Measurements from ENCODE around the gene PPP1R8. TPM values are rescaled to one million over a fixed set of nuclear protein-coding genes. Genes with fewer than 3 reads are reported as not detected.

The PPP1R8 gene
- total and polyA plus RNA-seq, 10 of the 15 experiments (the other 5 are each of a cell fraction or from before 2014, with no cell fraction given): 10.2 to 77.0 (median 53.0) TPM

DNA sequence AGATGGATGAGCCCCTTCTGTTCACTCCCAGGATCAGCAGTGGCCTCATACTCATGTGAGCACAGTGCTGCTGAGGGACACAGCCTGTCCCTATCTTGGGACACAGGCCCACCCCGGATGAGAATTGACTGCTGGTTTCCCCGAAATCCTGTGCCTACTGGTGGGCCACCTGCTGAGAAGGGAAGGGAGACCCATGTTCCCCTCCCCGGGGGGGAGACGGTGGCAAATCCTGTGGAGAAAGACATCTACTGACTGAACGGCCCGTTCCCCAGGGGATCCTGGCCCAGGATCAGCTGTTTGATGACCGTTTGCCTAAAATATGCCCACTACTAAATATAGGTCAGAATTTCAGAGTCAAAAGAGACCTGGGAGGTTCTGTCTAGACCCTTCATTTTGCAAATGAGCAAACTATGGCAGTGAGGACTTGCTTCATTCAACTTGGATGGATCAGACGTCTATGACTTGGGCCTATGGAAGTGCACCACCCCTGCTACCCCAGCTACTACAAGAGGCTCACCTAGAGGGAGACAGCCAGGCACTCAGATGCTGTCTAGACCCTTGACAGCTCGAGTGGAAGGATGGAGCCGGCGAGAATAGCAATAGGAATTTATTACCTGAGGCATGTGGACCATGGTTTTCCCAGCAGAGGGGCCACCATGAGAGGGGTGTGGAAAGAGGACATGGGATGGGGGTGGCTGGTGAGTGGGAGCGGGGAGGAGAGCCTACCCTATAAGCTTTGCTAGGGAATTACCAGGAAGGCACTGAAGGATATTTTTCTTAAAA lies 26.2 kb downstream of the PPP1R8 start:
- Histone ChIP-seq H2AFZ (ENCODE audit: control insufficient read depth, low read depth, low read length) (no peak overlapping the region), H3K9ac (ENCODE audit: control insufficient read depth, insufficient read depth, low read length) (no peak overlapping the region), H4K20me1 (ENCODE audit: control insufficient read depth, insufficient read depth) (no peaks in the 10 kb centered on the region), H3K79me2 (ENCODE audit: control insufficient read depth, insufficient read depth, low read length) (no peaks in the 10 kb centered on the region), H3K36me3 (ENCODE audit: control insufficient read depth in 2 of 2, insufficient read depth in 2 of 2, low read length in 1 of 2) (no peaks in the 10 kb centered on the region; a peak in 1 of 4 replicates), H3K4me2 (ENCODE audit: control insufficient read depth, insufficient read depth) (no peak overlapping the region), H3K9me3 (replicated peaks; ENCODE audit: control insufficient read depth, insufficient read depth, low read length) (no peaks in the 10 kb centered on the region), H3K27me3 (replicated peaks in 1 of 2; ENCODE audit: control insufficient read depth in 2 of 2, insufficient read depth in 2 of 2, low read length in 1 of 2) (no peaks in the 10 kb centered on the region), H3K4me3 (no peak overlapping the region), H3K4me1 (ENCODE audit: control insufficient read depth, insufficient read depth, low read length) (peaks cover 4% of the 10 kb centered on the region; the same call in 1 of the 2 replicates), H3K27ac (ENCODE audit: control insufficient read depth, insufficient read depth) (no peak overlapping the region)
- ChIA-PET RAD21 (ENCODE audit: unreplicated experiment) (interaction anchor here (0.6 to 4.5 kb wide), 18 partner anchors 9 to 520 kb away, joined by 3 to 32 read pairs (median 4); partner anchors contain the start of genes FAM76A and XKR8), POLR2A (interaction anchor here (0.7 kb wide), 1 partner anchor 788 kb away, joined by 7 read pairs; no protein-coding TSS in a partner anchor), CTCF (interaction anchor here (0.9 to 5.0 kb wide), 19 partner anchors 8 to 502 kb away, joined by 3 to 50 read pairs (median 5); no protein-coding TSS in a partner anchor), SMC1A (ENCODE audit: uncharacterized antibody, unreplicated experiment) (interaction anchor here (0.9 to 5.1 kb wide), 9 partner anchors 18 to 357 kb away, joined by 3 to 44 read pairs (median 5); partner anchors contain the start of gene SMPDL3B)
- 54% methylated on average over 12 of the region's 12 CpGs for WGBS (ENCODE audit: insufficient coverage, insufficient replicate concordance, low lambda C conversion rate, missing lambda C conversion rate)
- FAIRE-seq (no peak), ATAC-seq (no peak), DNase-seq (ENCODE audit: low read depth, low spot score) (no peak)
- intact Hi-C loops (cut with micrococcal nuclease; ENCODE audit: unreplicated experiment) (loop anchor here (5.0 kb wide), 1 partner anchor 231 kb away; the partner anchor contains the start of gene EYA3), in situ Hi-C loops (cut with MboI) (no loop called here)
- no TSS peak for BruUV-seq (replicated peaks)
- TF ChIP-seq IKZF1 (conservative IDR thresholded peaks at IDR 0.05): no peak
- no peak for TF ChIP-seq BMI1 (IDR thresholded peaks at IDR 0.05; ENCODE audit: borderline replicate concordance)
- TF ChIP-seq, protein P1, sequence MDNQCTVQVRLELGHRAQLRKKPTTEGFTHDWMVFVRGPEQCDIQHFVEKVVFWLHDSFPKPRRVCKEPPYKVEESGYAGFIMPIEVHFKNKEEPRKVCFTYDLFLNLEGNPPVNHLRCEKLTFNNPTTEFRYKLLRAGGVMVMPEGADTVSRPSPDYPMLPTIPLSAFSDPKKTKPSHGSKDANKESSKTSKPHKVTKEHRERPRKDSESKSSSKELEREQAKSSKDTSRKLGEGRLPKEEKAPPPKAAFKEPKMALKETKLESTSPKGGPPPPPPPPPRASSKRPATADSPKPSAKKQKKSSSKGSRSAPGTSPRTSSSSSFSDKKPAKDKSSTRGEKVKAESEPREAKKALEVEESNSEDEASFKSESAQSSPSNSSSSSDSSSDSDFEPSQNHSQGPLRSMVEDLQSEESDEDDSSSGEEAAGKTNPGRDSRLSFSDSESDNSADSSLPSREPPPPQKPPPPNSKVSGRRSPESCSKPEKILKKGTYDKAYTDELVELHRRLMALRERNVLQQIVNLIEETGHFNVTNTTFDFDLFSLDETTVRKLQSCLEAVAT (IDR thresholded peaks at IDR 0.05): no peak
- no peak for TF ChIP-seq FOS (IDR thresholded peaks at IDR 0.05; ENCODE audit: borderline replicate concordance, extremely low read depth, insufficient read length)
- TF ChIP-seq NFYB (IDR thresholded peaks at IDR 0.05; ENCODE audit: insufficient read depth, low read depth, low read length): no peak
- no peak for TF ChIP-seq RCOR1 (conservative IDR thresholded peaks at IDR 0.05; ENCODE audit: low read depth, low read length)
- TF ChIP-seq, protein P2, sequence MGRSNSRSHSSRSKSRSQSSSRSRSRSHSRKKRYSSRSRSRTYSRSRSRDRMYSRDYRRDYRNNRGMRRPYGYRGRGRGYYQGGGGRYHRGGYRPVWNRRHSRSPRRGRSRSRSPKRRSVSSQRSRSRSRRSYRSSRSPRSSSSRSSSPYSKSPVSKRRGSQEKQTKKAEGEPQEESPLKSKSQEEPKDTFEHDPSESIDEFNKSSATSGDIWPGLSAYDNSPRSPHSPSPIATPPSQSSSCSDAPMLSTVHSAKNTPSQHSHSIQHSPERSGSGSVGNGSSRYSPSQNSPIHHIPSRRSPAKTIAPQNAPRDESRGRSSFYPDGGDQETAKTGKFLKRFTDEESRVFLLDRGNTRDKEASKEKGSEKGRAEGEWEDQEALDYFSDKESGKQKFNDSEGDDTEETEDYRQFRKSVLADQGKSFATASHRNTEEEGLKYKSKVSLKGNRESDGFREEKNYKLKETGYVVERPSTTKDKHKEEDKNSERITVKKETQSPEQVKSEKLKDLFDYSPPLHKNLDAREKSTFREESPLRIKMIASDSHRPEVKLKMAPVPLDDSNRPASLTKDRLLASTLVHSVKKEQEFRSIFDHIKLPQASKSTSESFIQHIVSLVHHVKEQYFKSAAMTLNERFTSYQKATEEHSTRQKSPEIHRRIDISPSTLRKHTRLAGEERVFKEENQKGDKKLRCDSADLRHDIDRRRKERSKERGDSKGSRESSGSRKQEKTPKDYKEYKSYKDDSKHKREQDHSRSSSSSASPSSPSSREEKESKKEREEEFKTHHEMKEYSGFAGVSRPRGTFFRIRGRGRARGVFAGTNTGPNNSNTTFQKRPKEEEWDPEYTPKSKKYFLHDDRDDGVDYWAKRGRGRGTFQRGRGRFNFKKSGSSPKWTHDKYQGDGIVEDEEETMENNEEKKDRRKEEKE (IDR thresholded peaks at IDR 0.05): no peak
- TF ChIP-seq, protein P3, sequence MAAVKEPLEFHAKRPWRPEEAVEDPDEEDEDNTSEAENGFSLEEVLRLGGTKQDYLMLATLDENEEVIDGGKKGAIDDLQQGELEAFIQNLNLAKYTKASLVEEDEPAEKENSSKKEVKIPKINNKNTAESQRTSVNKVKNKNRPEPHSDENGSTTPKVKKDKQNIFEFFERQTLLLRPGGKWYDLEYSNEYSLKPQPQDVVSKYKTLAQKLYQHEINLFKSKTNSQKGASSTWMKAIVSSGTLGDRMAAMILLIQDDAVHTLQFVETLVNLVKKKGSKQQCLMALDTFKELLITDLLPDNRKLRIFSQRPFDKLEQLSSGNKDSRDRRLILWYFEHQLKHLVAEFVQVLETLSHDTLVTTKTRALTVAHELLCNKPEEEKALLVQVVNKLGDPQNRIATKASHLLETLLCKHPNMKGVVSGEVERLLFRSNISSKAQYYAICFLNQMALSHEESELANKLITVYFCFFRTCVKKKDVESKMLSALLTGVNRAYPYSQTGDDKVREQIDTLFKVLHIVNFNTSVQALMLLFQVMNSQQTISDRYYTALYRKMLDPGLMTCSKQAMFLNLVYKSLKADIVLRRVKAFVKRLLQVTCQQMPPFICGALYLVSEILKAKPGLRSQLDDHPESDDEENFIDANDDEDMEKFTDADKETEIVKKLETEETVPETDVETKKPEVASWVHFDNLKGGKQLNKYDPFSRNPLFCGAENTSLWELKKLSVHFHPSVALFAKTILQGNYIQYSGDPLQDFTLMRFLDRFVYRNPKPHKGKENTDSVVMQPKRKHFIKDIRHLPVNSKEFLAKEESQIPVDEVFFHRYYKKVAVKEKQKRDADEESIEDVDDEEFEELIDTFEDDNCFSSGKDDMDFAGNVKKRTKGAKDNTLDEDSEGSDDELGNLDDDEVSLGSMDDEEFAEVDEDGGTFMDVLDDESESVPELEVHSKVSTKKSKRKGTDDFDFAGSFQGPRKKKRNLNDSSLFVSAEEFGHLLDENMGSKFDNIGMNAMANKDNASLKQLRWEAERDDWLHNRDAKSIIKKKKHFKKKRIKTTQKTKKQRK (IDR thresholded peaks at IDR 0.05; ENCODE audit: low read depth, low read length): no peak
- no peak for TF ChIP-seq TARDBP (IDR thresholded peaks at IDR 0.05; ENCODE audit: borderline replicate concordance)
- no peak for TF ChIP-seq NBN (IDR thresholded peaks at IDR 0.05)
- TF ChIP-seq NR2C2 (IDR thresholded peaks at IDR 0.05; ENCODE audit: borderline replicate concordance, control insufficient read depth, insufficient read length, low read depth): no peak
- TF ChIP-seq ESRRA (IDR thresholded peaks at IDR 0.05; ENCODE audit: low read length): no peak
- TF ChIP-seq SRF (IDR thresholded peaks at IDR 0.05; ENCODE audit: low read depth in 2 of 2, low read length in 2 of 2): no peak
- TF ChIP-seq SUZ12 (IDR thresholded peaks at IDR 0.05; ENCODE audit: unreplicated experiment): no peak
- no peak for TF ChIP-seq CEBPB (IDR thresholded peaks at IDR 0.05; ENCODE audit: borderline replicate concordance in 1 of 2, low read depth in 2 of 2, low read length in 2 of 2)
